Neural progenitor cell (in vitro differentiated cells): Measurements from ENCODE around the gene JADE3. TPM values are rescaled to one million over a fixed set of nuclear protein-coding genes. Genes with fewer than 3 reads are reported as not detected.

Experiments
- DNase-seq: peaks from one replicate; pipeline ENCODE4 v3.0.0-alpha.2; 2016; ENCODE audit warnings: low spot score
- H2AFZ ChIP-seq: fragments of 200-600 bp; sonication (generic); replicated peaks from 2 replicates; pipeline ENCODE4 v1.6.1; 2016; ENCODE audit warnings: antibody characterized with exemption
- H3F3A ChIP-seq: fragments of 200-600 bp; sonication (generic); 2 replicates; pipeline ENCODE4 v1.6.1; 2016; ENCODE audit warnings: antibody characterized with exemption, low read depth
- H3K27ac ChIP-seq: fragments of 200-600 bp; sonication (generic); 2 replicates; pipeline ENCODE4 v1.5.1; 2016; ENCODE audit warnings: mild to moderate bottlenecking
- H3K27me3 ChIP-seq: fragments of 200-600 bp; sonication (generic); 2 replicates; pipeline ENCODE4 v1.6.1; 2016; ENCODE audit warnings: mild to moderate bottlenecking, moderate library complexity
- H3K36me3 ChIP-seq: fragments of 200-600 bp; sonication (generic); 2 replicates; pipeline ENCODE4 v1.5.1; 2016
- H3K4me1 ChIP-seq: fragments of 200-600 bp; sonication (generic); 2 replicates; pipeline ENCODE4 v1.6.1; 2016; ENCODE audit warnings: mixed run types
- H3K4me2 ChIP-seq: fragments of 200-600 bp; sonication (generic); 2 replicates; pipeline ENCODE4 v1.6.1; 2016
- H3K4me3 ChIP-seq: fragments of 200-600 bp; sonication (generic); 2 replicates; pipeline ENCODE4 v1.5.1; 2016
- H3K79me2 ChIP-seq: fragments of 200-600 bp; sonication (generic); 2 replicates; pipeline ENCODE4 v1.6.1; 2016; ENCODE audit warnings: low read depth
- H3K9ac ChIP-seq: fragments of 200-600 bp; sonication (generic); 2 replicates; pipeline ENCODE4 v1.6.1; 2016
- H3K9me3 ChIP-seq: fragments of 200-600 bp; sonication (generic); 2 replicates; pipeline ENCODE4 v1.5.1; 2016; ENCODE audit warnings: low read depth
- H4K20me1 ChIP-seq: fragments of 200-600 bp; sonication (generic); 2 replicates; pipeline ENCODE4 v1.6.1; 2016; ENCODE audit warnings: low read depth
- H3K27ac Mint-ChIP-seq: 3 replicates; pipeline ENCODE4 v1.8.0; 2021; ENCODE audit warnings: mixed read lengths
- H3K27me3 Mint-ChIP-seq: 2 replicates; pipeline ENCODE4 v1.8.0; 2022; ENCODE audit warnings: low read depth, mild to moderate bottlenecking, inconsistent platforms, moderate library complexity, mixed read lengths; ENCODE audit not compliant: insufficient read depth
- H3K36me3 Mint-ChIP-seq: 3 replicates; pipeline ENCODE4 v1.8.0; 2021; ENCODE audit warnings: mixed read lengths
- H3K4me1 Mint-ChIP-seq: 3 replicates; pipeline ENCODE4 v1.8.0; 2021; ENCODE audit warnings: mixed read lengths
- H3K4me3 Mint-ChIP-seq: 3 replicates; pipeline ENCODE4 v1.8.0; 2021; ENCODE audit warnings: mild to moderate bottlenecking, moderate library complexity, mixed read lengths
- H3K9me3 Mint-ChIP-seq: 3 replicates; pipeline ENCODE4 v1.8.0; 2020; ENCODE audit warnings: mixed read lengths
- EZH2 ChIP-seq: fragments of 200-600 bp; sonication (generic); IDR thresholded peaks from 2 replicates; pipeline ENCODE4 v1.6.1; 2017; ENCODE audit warnings: antibody characterized with exemption, mild to moderate bottlenecking, moderate library complexity
- EZH2phosphoT487 ChIP-seq: fragments of 200-600 bp; sonication (generic); IDR thresholded peaks from 2 replicates; pipeline ENCODE4 v1.6.1; 2017; ENCODE audit warnings: antibody characterized with exemption
- total RNA-seq: library from RNA; depleted of rRNA; stranded (reverse); fragments of >200 nt; gene quantifications from 2 replicates; pipeline ENCODE4 v1.2.3, GENCODE V29; 2015; ENCODE audit warnings: low replicate concordance
- TF ChIP-seq, protein P1 (sequence below): fragments of 200-600 bp; sonication (generic); IDR thresholded peaks from 2 replicates; pipeline ENCODE4 v1.5.1; 2017; ENCODE audit warnings: antibody characterized with exemption, mild to moderate bottlenecking

The JADE3 gene
- total RNA-seq = 22.0 and 28.1 TPM in 2 replicates

- H3K27me3 Mint-ChIP-seq = peaks cover 5% of the 10 kb centered on the region
- Histone ChIP-seq H3K27ac (peak within 1 kb of the TSS; percentile 92), H3K9me3 (no peaks in the 10 kb centered on the region), H3K4me2 (peak within 1 kb of the TSS; percentile 81), H3K36me3 (no peaks in the 10 kb centered on the region), H3K79me2 (peaks cover 43% of the 10 kb centered on the region), H3K27me3 (no peaks in the 10 kb centered on the region), H3F3A (peaks cover 6% of the 10 kb centered on the region), H3K4me1 (no peaks in the 10 kb centered on the region), H2AFZ (peak within 1 kb of the TSS; percentile 68), H3K9ac (peak within 1 kb of the TSS; percentile 27), H4K20me1 (peaks cover 27% of the 10 kb centered on the region), H3K4me3 (peak within 1 kb of the TSS; percentile 66)
- peaks cover 3% of the 10 kb centered on the region for H3K4me1 Mint-ChIP-seq
- peak; percentile 90 for DNase-seq
- H3K9me3 Mint-ChIP-seq = peaks cover 10% of the 10 kb centered on the region
- no peaks in the 10 kb centered on the region for H3K36me3 Mint-ChIP-seq
- H3K27ac Mint-ChIP-seq = no peak within 1 kb of the TSS
- H3K4me3 Mint-ChIP-seq = peak within 1 kb of the TSS; percentile 93
- TF ChIP-seq EZH2phosphoT487 = no peak
- TF ChIP-seq, protein P1, sequence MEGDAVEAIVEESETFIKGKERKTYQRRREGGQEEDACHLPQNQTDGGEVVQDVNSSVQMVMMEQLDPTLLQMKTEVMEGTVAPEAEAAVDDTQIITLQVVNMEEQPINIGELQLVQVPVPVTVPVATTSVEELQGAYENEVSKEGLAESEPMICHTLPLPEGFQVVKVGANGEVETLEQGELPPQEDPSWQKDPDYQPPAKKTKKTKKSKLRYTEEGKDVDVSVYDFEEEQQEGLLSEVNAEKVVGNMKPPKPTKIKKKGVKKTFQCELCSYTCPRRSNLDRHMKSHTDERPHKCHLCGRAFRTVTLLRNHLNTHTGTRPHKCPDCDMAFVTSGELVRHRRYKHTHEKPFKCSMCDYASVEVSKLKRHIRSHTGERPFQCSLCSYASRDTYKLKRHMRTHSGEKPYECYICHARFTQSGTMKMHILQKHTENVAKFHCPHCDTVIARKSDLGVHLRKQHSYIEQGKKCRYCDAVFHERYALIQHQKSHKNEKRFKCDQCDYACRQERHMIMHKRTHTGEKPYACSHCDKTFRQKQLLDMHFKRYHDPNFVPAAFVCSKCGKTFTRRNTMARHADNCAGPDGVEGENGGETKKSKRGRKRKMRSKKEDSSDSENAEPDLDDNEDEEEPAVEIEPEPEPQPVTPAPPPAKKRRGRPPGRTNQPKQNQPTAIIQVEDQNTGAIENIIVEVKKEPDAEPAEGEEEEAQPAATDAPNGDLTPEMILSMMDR = no peak
- no peak for TF ChIP-seq EZH2
These were observed at the start of gene JADE3 for GRCh38 chrX:46912098-46912602. Gene JADE3 (plus strand): TSS chrX:46912421. CDS start chrX:46984895, 72,474 bp downstream.

DNA sequence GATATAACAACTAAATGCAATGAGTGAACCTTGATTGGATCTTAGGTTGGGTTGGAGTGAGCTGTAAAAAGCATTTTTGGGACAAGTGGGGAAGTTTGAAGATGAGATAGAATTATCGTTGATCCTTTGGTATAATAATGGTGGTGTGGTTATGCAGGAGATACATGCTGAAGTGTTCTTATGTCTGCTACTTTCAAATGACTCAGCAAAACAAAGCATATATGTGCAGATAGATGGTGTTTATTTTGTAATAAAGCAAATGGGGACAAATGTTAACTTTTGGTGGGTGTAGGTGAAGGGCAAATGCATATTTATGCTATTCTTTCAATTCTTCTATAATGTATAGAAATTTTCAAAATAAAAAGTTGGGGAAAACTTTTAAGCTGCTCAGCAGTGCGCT, 49.1 kb upstream of the JADE3 start:
- no peaks in the 10 kb centered on the region for H3K79me2 ChIP-seq
- no peaks in the 10 kb centered on the region for H3K36me3 ChIP-seq
- Mint-ChIP-seq H3K36me3 (peaks cover 16% of the 10 kb centered on the region), H3K27me3 (peaks cover 5% of the 10 kb centered on the region), H3K4me3 (no peak overlapping the region), H3K27ac (no peak overlapping the region), H3K4me1 (no peaks in the 10 kb centered on the region), H3K9me3 (peaks cover 14% of the 10 kb centered on the region)
- H3K4me2 ChIP-seq = no peak overlapping the region
- H3K4me3 ChIP-seq = no peak overlapping the region
- H3K9me3 ChIP-seq = no peaks in the 10 kb centered on the region
- H3K27ac ChIP-seq = no peak overlapping the region
- H3K4me1 ChIP-seq = no peaks in the 10 kb centered on the region
- no peaks in the 10 kb centered on the region for H4K20me1 ChIP-seq
- no peaks in the 10 kb centered on the region for H3K27me3 ChIP-seq
- no peak for TF ChIP-seq EZH2phosphoT487
- TF ChIP-seq, protein P1 = no peak
- TF ChIP-seq EZH2 = no peak
- no peak for DNase-seq
- H2AFZ ChIP-seq = no peak overlapping the region
- H3K9ac ChIP-seq = no peak overlapping the region
- H3F3A ChIP-seq = no peaks in the 10 kb centered on the region

DNA sequence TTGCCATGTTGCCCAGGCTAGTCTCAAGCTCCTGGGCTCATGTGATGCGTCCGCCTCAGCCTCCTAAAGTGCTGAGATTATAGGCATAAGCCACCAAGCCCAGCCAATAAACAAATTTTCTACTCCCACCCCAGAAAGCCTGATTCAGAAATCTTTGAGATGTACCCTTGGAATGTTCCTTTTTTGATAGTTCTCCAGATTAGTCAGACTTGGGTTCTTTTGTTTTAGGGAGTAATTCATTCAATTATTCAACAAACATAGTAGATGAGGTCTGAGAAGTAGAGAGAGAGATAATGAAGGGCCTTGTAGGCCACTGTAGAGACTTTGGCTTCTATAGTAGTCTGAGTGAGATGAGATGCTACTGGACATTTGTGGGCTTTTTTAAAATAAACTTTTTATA, 47.6 kb upstream of the JADE3 start:
- no peak overlapping the region for H3K27ac Mint-ChIP-seq
- H3K27me3 ChIP-seq = no peaks in the 10 kb centered on the region

More for the DNA sequence above, 47.6 kb upstream of the JADE3 start:
- peaks cover 15% of the 10 kb centered on the region for H3K9me3 Mint-ChIP-seq
- no peaks in the 10 kb centered on the region for H3K79me2 ChIP-seq
- no peaks in the 10 kb centered on the region for H3K36me3 ChIP-seq
- no peak overlapping the region for H3K4me2 ChIP-seq
- no peak for DNase-seq
- no peak overlapping the region for H3K9ac ChIP-seq
- peaks cover 16% of the 10 kb centered on the region for H3K36me3 Mint-ChIP-seq
- no peak overlapping the region for H3K27ac ChIP-seq
- H3K4me1 ChIP-seq = no peaks in the 10 kb centered on the region
- H3K4me3 ChIP-seq = no peak overlapping the region
- no peak overlapping the region for H2AFZ ChIP-seq
- no peaks in the 10 kb centered on the region for H3F3A ChIP-seq
- H3K4me1 Mint-ChIP-seq = no peaks in the 10 kb centered on the region
- H3K4me3 Mint-ChIP-seq = no peak overlapping the region
- peaks cover 5% of the 10 kb centered on the region for H3K27me3 Mint-ChIP-seq
- H4K20me1 ChIP-seq = no peaks in the 10 kb centered on the region
- TF ChIP-seq EZH2phosphoT487 = no peak
- no peak for TF ChIP-seq EZH2
- TF ChIP-seq, protein P1 = no peak
- H3K9me3 ChIP-seq = no peaks in the 10 kb centered on the region
